Measurements from ENCODE around the gene ANKLE1.

ANKLE1 gene

GRCh38 chr19:17309198-17309964 is 27.7 kb downstream of the ANKLE1 start, which contains the start of gene DDA1:
DDA1 (plus strand) TSS chr19:17309563; CDS start chr19:17309655, 92 bp downstream.
- DNase-seq: peak; percentile 99

GRCh38 chr19:17309965-17310461 is 28.3 kb downstream of the ANKLE1 start:
- DNase-seq: no peak

GRCh38 chr19:17311455-17312188 is 29.9 kb downstream of the ANKLE1 start:
- no peak for DNase-seq

- no peak for DNase-seq
These were observed 30.8 kb downstream of the ANKLE1 start for GRCh38 chr19:17312189-17313113.

- DNase-seq: no peak
These were observed 32.4 kb downstream of the ANKLE1 start for GRCh38 chr19:17314007-17314593.

- no peak for DNase-seq
These were observed 37.3 kb downstream of the ANKLE1 start for GRCh38 chr19:17318966-17319365.

GRCh38 chr19:17319473-17320238 is 38.0 kb downstream of the ANKLE1 start:
- DNase-seq: no peak

- no peak for DNase-seq
These were observed 38.7 kb downstream of the ANKLE1 start for GRCh38 chr19:17320435-17320834.

GRCh38 chr19:17321655-17322489 is 40.2 kb downstream of the ANKLE1 start:
- no peak for DNase-seq

GRCh38 chr19:17322854-17323253 is 41.2 kb downstream of the ANKLE1 start:
- DNase-seq: no peak

GRCh38 chr19:17323300-17323963 is 41.7 kb downstream of the ANKLE1 start:
- no peak for DNase-seq

GRCh38 chr19:17323964-17324332 is 42.2 kb downstream of the ANKLE1 start:
- no peak for DNase-seq

- no peak for DNase-seq
These were observed 42.8 kb downstream of the ANKLE1 start for GRCh38 chr19:17324357-17325114.

GRCh38 chr19:17325133-17325532 is 43.4 kb downstream of the ANKLE1 start:
- DNase-seq: no peak

GRCh38 chr19:17325881-17326594 is 44.3 kb downstream of the ANKLE1 start:
- DNase-seq: no peak

GRCh38 chr19:17326595-17326966 is 44.9 kb downstream of the ANKLE1 start:
- no peak for DNase-seq

- DNase-seq: no peak
These were observed 45.5 kb downstream of the ANKLE1 start for GRCh38 chr19:17327068-17327653.

Data from activated CD4-positive, alpha-beta T cell treated with anti-CD3 and anti-CD28 coated beads, Interleukin-2, amount 50 U/mL, for 4 hours (primary cell).